Adrenal gland (tissue), 5 donors: Measurements from ENCODE around the gene BOC.

Source experiments
- POLR2A ChIP-seq, 2 donors: fragments of 450-650 bp; IDR thresholded peaks; one replicate each; pipeline ENCODE4 v1.6.1; 2017; ENCODE audit warnings: antibody characterized with exemption in 2 of 2, mild to moderate bottlenecking in 2 of 2, moderate library complexity in 1 of 2
- TF ChIP-seq, protein P1 (sequence below), 6 experiments: fragments of 450-650 bp in 4 of 6; fragments of 200-600 bp in 2 of 6; sonication (generic) in 1 of 6; IDR thresholded peaks; 1 replicate in 5 of 6; 2 replicates in 1 of 6; pipeline versions ENCODE4 v1.5.1 to v1.8.0; 2016 to 2021; ENCODE audit warnings: antibody characterized with exemption in 6 of 6, mild to moderate bottlenecking in 2 of 6, moderate library complexity in 1 of 6
- donor health status: DM: no; HTN: no; CAD: no.

DNA sequence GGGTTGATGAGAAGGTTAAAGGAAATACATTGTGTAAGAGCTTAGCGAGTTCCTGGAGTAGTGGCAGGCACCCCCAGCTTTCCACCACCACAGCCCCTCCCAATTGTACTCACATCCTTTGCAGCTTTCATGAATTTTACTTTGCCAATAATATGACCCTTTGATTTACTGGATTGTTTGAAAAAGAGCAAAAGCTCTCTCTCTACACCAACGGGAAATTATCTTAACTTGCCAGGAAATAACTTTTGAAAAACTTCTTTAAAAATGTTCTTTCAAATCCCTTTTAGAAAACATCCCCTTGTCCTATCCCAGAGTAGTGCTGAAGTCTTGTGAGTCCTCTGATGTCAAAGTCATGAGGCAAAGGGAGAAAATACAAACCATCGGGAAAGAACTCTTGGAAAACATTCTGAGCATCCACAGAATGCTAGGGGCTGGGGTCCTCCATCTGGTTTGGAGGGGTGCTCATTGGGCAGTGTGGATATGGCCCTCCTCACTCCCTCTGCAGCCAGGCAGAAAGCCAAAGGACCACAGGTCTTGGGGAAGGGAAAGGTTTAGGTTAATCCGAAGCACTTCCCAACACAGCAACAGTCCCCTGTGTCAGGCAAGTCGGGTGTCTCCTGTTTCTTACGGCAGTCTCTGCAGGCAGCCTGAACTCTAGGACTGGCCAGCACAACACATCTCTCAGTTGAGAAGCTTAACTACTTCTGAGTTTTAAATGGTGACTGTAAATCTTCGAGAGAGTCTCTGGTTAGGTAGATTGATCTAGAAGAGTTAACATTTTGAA, 36.5 kb downstream of the BOC start:
- no peak for TF ChIP-seq POLR2A (IDR thresholded peaks at IDR 0.05)
- TF ChIP-seq, protein P1, sequence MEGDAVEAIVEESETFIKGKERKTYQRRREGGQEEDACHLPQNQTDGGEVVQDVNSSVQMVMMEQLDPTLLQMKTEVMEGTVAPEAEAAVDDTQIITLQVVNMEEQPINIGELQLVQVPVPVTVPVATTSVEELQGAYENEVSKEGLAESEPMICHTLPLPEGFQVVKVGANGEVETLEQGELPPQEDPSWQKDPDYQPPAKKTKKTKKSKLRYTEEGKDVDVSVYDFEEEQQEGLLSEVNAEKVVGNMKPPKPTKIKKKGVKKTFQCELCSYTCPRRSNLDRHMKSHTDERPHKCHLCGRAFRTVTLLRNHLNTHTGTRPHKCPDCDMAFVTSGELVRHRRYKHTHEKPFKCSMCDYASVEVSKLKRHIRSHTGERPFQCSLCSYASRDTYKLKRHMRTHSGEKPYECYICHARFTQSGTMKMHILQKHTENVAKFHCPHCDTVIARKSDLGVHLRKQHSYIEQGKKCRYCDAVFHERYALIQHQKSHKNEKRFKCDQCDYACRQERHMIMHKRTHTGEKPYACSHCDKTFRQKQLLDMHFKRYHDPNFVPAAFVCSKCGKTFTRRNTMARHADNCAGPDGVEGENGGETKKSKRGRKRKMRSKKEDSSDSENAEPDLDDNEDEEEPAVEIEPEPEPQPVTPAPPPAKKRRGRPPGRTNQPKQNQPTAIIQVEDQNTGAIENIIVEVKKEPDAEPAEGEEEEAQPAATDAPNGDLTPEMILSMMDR (IDR thresholded peaks at IDR 0.05): no peak
